ENCODE results near the gene APOA5.

- TF ChIP-seq ZHX1 (conservative IDR thresholded peaks at IDR 0.05; ENCODE audit: low read length): no peak
- no peak for TF ChIP-seq SIN3A (IDR thresholded peaks at IDR 0.05; ENCODE audit: borderline replicate concordance in 2 of 2, control insufficient read depth in 1 of 2, low read depth in 2 of 2, low read length in 2 of 2)
- no peak for TF ChIP-seq KDM4B (IDR thresholded peaks at IDR 0.05; ENCODE audit: borderline replicate concordance in 2 of 2, low read depth in 1 of 2)
- no peak for TF ChIP-seq ZNF384 (IDR thresholded peaks at IDR 0.05; ENCODE audit: low read depth, low read length)
- TF ChIP-seq CTCF (IDR thresholded peaks at IDR 0.05 in 2 of 3, conservative IDR thresholded peaks at IDR 0.05 in 1 of 3; ENCODE audit: insufficient read depth in 2 of 3, low read depth in 1 of 3, low read length in 3 of 3): no peak
- no peak for TF ChIP-seq SRSF1 (IDR thresholded peaks at IDR 0.05; ENCODE audit: low read depth, low read length)
- TF ChIP-seq CHD2 (IDR thresholded peaks at IDR 0.05; ENCODE audit: low read depth, low read length): no peak
- TF ChIP-seq NKRF (IDR thresholded peaks at IDR 0.05; ENCODE audit: borderline replicate concordance): no peak
- TF ChIP-seq CEBPB (tag; IDR thresholded peaks at IDR 0.05): no peak
- no peak for TF ChIP-seq ZNF639 (CRISPR knock-in tag; conservative IDR thresholded peaks at IDR 0.05 in 1 of 2, IDR thresholded peaks at IDR 0.05 in 1 of 2)
Measured at GRCh38 chr11:116771935-116772334, 19.7 kb downstream of the APOA5 start.

Data from K562 (cell line).